Right lobe of liver (tissue), 6 donors: ENCODE results near the gene PTCH1. TPM values are rescaled to one million over a fixed set of nuclear protein-coding genes. Genes with fewer than 3 reads are reported as not detected.

ENCODE experiments used
- ATAC-seq, 4 donors: fragments of 200-7000 bp; cut with Tn5 transposase; one replicate each; pipeline ENCODE4 v1.9.1; 2020; ENCODE audit warnings: mild to moderate bottlenecking in 4 of 4, moderate library complexity in 4 of 4
- DNase-seq, 3 donors: peaks; one replicate each; pipeline ENCODE4 v3.0.0-alpha.2; 2020
- H3K27ac ChIP-seq, 3 donors: fragments of 200-600 bp; one replicate each; pipeline ENCODE4 v1.8.0; 2022
- H3K27me3 ChIP-seq, 2 donors: fragments of 200-600 bp; one replicate each; pipeline ENCODE4 v1.8.0; 2022
- H3K36me3 ChIP-seq, 4 donors: fragments of 200-600 bp; sonication (generic) in 1 of 4; one replicate each; pipeline versions ENCODE4 v1.5.1 to v1.8.0; 2017 to 2022; ENCODE audit warnings: control low read depth in 1 of 4
- H3K4me1 ChIP-seq, 4 donors: fragments of 200-600 bp; sonication (generic) in 1 of 4; one replicate each; pipeline versions ENCODE4 v1.5.1 to v1.8.0; 2017 to 2022; ENCODE audit warnings: control low read depth in 1 of 4
- H3K4me3 ChIP-seq, 3 donors: fragments of 200-600 bp; one replicate each; pipeline ENCODE4 v1.8.0; 2022
- H3K9me3 ChIP-seq, 4 donors: fragments of 200-600 bp; sonication (generic) in 1 of 4; one replicate each; pipeline versions ENCODE4 v1.5.1 to v1.8.0; 2017 to 2022; ENCODE audit warnings: control low read depth in 1 of 4
- CTCF ChIP-seq, 4 donors: fragments of 200-600 bp in 3 of 4; fragments of 450-650 bp in 1 of 4; IDR thresholded peaks; one replicate each; pipeline versions ENCODE4 v1.5.1 to v1.8.0; 2016 to 2022; ENCODE audit warnings: antibody characterized with exemption in 4 of 4, mild to moderate bottlenecking in 2 of 4
- POLR2A ChIP-seq: fragments of 450-650 bp; IDR thresholded peaks from one replicate; pipeline ENCODE4 v1.6.1; 2017; ENCODE audit warnings: antibody characterized with exemption, mild to moderate bottlenecking
- WGBS: methylation state at CpG from one replicate; pipeline ENCODE4 v1.1.6; 2018; ENCODE audit warnings: low coverage, low lambda C conversion rate; ENCODE audit not compliant: insufficient coverage; ENCODE audit errors: missing lambda C conversion rate; 5-methylcytosine and 5-hydroxymethylcytosine counted together
- intact Hi-C, 2 donors: fragments of 100-400 bp; cut with DNase I; formaldehyde crosslinking; loops; one replicate each; pipeline versions ENCODE4 v1.11.2 to v1.14.1; 2022
- total RNA-seq, 6 experiments: library from RNA; depleted of rRNA in 2 of 6; stranded (reverse); fragments of >200 nt in 2 of 6; fragmentation: NEBNext Ultra II Directional in 3 of 6; extraction: Animal tissue kit (Norgen Biotek cat#: 25700) in 3 of 6; gene quantifications; one replicate each; pipeline versions ENCODE4 v1.1.0 to v1.2.4, GENCODE V29; 2016 to 2023
- donor health status: DM: no; HTN: yes; CAD: no.
- donor health status: DM: no; HTN: no; CAD: no.
- donor health status: DM: no; HTN: no; CAD: no.
- donor health status: DM: no; HTN: yes; CAD: no.
- donor health status: DM: no; HTN: yes; CAD: no.

The PTCH1 gene
- total RNA-seq, 6 experiments from 2014 or later = 2.0 to 8.3 (median 5.2) TPM

- H3K36me3 ChIP-seq = peaks cover 0 to 13% (median under 1%) of the 10 kb centered on the region in 4 donors
- intact Hi-C loops = no loop called here
- TF ChIP-seq CTCF (IDR thresholded peaks at IDR 0.05) = no peak
- TF ChIP-seq POLR2A = no peak
- H3K27ac ChIP-seq = no peak overlapping the region
- 80% methylated on average over 9 of the region's 13 CpGs for WGBS
- no peaks in the 10 kb centered on the region for H3K4me1 ChIP-seq
- no peak overlapping the region for H3K4me3 ChIP-seq
- no peaks in the 10 kb centered on the region for H3K9me3 ChIP-seq
- no peaks in the 10 kb centered on the region for H3K27me3 ChIP-seq
- DNase-seq (no peak), ATAC-seq (no peak)
Measured at GRCh38 chr9:95460518-95461164, 56.1 kb downstream of the PTCH1 start.

- TF ChIP-seq POLR2A = no peak
- TF ChIP-seq CTCF (IDR thresholded peaks at IDR 0.05) = no peak
- ATAC-seq (no peak), DNase-seq (no peak)
- intact Hi-C loops = no loop called here
- Histone ChIP-seq H3K4me1 (no peaks in the 10 kb centered on the region), H3K9me3 (no peaks in the 10 kb centered on the region), H3K4me3 (no peak overlapping the region), H3K27me3 (no peaks in the 10 kb centered on the region), H3K36me3 (peaks cover 0 to 13% (median under 1%) of the 10 kb centered on the region in 4 donors), H3K27ac (no peak overlapping the region)
- 91% methylated on average over 19 of the region's 19 CpGs for WGBS
Measured at GRCh38 chr9:95459851-95460517, 56.8 kb downstream of the PTCH1 start.

GRCh38 chr9:95459178-95459577, 57.6 kb downstream of the PTCH1 start:
- ATAC-seq (no peak), DNase-seq (no peak)
- Histone ChIP-seq H3K27ac (no peak overlapping the region), H3K9me3 (no peaks in the 10 kb centered on the region), H3K4me3 (no peak overlapping the region), H3K27me3 (no peaks in the 10 kb centered on the region), H3K36me3 (peaks cover 0 to 13% (median under 1%) of the 10 kb centered on the region in 4 donors), H3K4me1 (no peaks in the 10 kb centered on the region)
- WGBS = 83% methylated on average over 13 of the region's 13 CpGs
- no peak for TF ChIP-seq POLR2A
- no peak for TF ChIP-seq CTCF (IDR thresholded peaks at IDR 0.05)
- intact Hi-C loops = no loop called here

GRCh38 chr9:95458666-95459065, 58.1 kb downstream of the PTCH1 start:
- 86% methylated on average over 6 of the region's 6 CpGs for WGBS

More at GRCh38 chr9:95458666-95459065, 58.1 kb downstream of the PTCH1 start:
- Histone ChIP-seq H3K4me3 (no peak overlapping the region), H3K4me1 (no peaks in the 10 kb centered on the region), H3K27me3 (no peaks in the 10 kb centered on the region), H3K36me3 (peaks cover 0 to 13% (median under 1%) of the 10 kb centered on the region in 4 donors), H3K9me3 (no peaks in the 10 kb centered on the region), H3K27ac (no peak overlapping the region)
- DNase-seq (no peak), ATAC-seq (no peak)
- intact Hi-C loops = no loop called here
- TF ChIP-seq CTCF (IDR thresholded peaks at IDR 0.05) (no peak), POLR2A (no peak)
